PC-3 (cell line): Measurements from ENCODE around the gene ARHGAP26.

Experiments
- CTCF ChIP-seq: fragments of 300-600 bp; sonication (generic); conservative IDR thresholded peaks from 2 replicates; pipeline ENCODE4 v1.5.1; 2017; ENCODE audit warnings: antibody characterized with exemption, low read depth, mild to moderate bottlenecking, low read length
- EZH2 ChIP-seq: fragments of 300-600 bp; sonication (generic); IDR thresholded peaks from one replicate; pipeline ENCODE4 v1.6.1; 2017; ENCODE audit warnings: antibody characterized with exemption, mild to moderate bottlenecking, low read length; ENCODE audit not compliant: unreplicated experiment

GRCh38 chr5:142785206-142785605 is 15.0 kb downstream of the ARHGAP26 start:
- no peak for TF ChIP-seq EZH2
- TF ChIP-seq CTCF: no peak
